Activated CD4-positive, alpha-beta T cell treated with anti-CD3 and anti-CD28 coated beads, Interleukin-2, amount 10 ng/mL, durations not matched to agents 7 days and 5 days (primary cell): ENCODE data around the gene TDRD10. TPM values are rescaled to one million over a fixed set of nuclear protein-coding genes. Genes with fewer than 3 reads are reported as not detected.
A peak's percentile ranks its signal among the peaks of the same experiment; 100 is the strongest.

Source experiments
- CTCF ChIA-PET: fragments of 350-600 bp; sonication (Branson Sonifier 250); formaldehyde crosslinking; loops from one replicate; lab custom pipeline; 2021; ENCODE audit warnings: antibody characterized with exemption; lab: Charles Lee
- POLR2A ChIA-PET: fragments of 350-600 bp; sonication (Branson Sonifier 250); formaldehyde crosslinking; loops from one replicate; lab custom pipeline; 2021; ENCODE audit warnings: antibody characterized with exemption; lab: Charles Lee
- DNase-seq: peaks from one replicate; pipeline ENCODE4 v3.0.0-alpha.2; 2020
- H3K27ac Mint-ChIP-seq: one replicate; pipeline ENCODE4 v1.8.0; 2021; ENCODE audit warnings: mild to moderate bottlenecking, moderate library complexity, mixed read lengths
- H3K27me3 Mint-ChIP-seq: one replicate; pipeline ENCODE4 v1.8.0; 2021; ENCODE audit warnings: mixed read lengths
- H3K36me3 Mint-ChIP-seq: one replicate; pipeline ENCODE4 v1.8.0; 2021; ENCODE audit warnings: low read depth, mixed read lengths
- H3K4me1 Mint-ChIP-seq: one replicate; pipeline ENCODE4 v1.8.0; 2021; ENCODE audit warnings: mixed read lengths
- H3K4me3 Mint-ChIP-seq: one replicate; pipeline ENCODE4 v1.8.0; 2021; ENCODE audit warnings: mild to moderate bottlenecking, moderate library complexity, mixed read lengths
- H3K9me3 Mint-ChIP-seq: one replicate; pipeline ENCODE4 v1.8.0; 2021; ENCODE audit warnings: mixed read lengths
- total RNA-seq, 2 experiments: library from RNA; stranded (reverse); gene quantifications; one replicate each; pipeline ENCODE4 v1.2.3, GENCODE V29; 2021

The TDRD10 gene
- total RNA-seq, 2 experiments from 2014 or later = not detected

DNA sequence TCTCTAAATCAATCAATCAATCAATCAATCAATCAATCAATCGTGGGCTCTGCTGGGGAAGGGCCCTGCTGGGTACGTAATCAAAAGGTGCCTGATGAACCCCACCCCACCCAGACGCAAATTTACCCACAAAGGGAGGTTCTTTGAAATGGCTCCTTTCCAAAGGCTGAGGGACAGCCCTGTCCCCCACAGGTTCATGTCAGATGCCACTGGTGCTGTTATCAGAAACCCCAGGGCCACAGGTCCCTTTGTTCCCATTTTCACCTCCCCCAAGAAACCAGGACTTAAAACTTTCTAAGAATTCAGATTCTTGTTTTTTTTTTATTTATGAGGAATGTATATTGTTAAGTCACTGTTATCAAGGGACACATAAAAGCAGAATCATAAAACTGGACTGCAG is 79.7 kb downstream of the TDRD10 start:
- Mint-ChIP-seq H3K4me3 (no peak overlapping the region), H3K9me3 (no peaks in the 10 kb centered on the region), H3K27me3 (no peaks in the 10 kb centered on the region), H3K4me1 (peaks cover 3% of the 10 kb centered on the region), H3K27ac (no peak overlapping the region), H3K36me3 (peaks cover 75% of the 10 kb centered on the region)
- CTCF ChIA-PET = interaction anchor here (0.5 to 1.9 kb wide), 4 partner anchors 14 to 358 kb away, joined by 3 to 6 read pairs (median 4); no protein-coding TSS in a partner anchor
- no peak for DNase-seq
- POLR2A ChIA-PET = no interaction called here

DNA sequence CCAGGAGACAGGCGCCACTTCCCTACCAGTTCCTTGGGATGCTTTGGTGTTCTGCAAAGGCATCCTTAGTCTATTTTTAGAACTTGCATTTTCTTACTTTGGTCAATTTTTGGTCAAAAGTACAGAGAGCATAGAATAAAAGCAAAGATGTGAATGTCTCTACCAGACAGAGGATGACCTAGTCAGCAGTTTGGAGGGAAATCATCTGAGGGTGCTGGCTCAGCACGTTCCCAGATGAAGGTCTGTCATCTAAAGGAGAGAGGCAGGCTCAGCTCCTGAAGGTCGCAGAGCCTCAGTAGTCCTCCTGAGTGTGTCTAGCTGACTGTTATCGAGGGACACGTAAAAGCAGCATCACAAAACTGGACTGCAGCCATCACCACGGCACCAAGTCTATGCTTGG is 80.9 kb downstream of the TDRD10 start:
- CTCF ChIA-PET = no interaction called here
- no peak for DNase-seq
- no peak overlapping the region for H3K4me3 Mint-ChIP-seq
- H3K9me3 Mint-ChIP-seq = no peaks in the 10 kb centered on the region
- H3K27ac Mint-ChIP-seq = no peak overlapping the region
- POLR2A ChIA-PET = no interaction called here
- H3K4me1 Mint-ChIP-seq = peaks cover 3% of the 10 kb centered on the region
- H3K27me3 Mint-ChIP-seq = no peaks in the 10 kb centered on the region
- H3K36me3 Mint-ChIP-seq = peaks cover 86% of the 10 kb centered on the region

DNA sequence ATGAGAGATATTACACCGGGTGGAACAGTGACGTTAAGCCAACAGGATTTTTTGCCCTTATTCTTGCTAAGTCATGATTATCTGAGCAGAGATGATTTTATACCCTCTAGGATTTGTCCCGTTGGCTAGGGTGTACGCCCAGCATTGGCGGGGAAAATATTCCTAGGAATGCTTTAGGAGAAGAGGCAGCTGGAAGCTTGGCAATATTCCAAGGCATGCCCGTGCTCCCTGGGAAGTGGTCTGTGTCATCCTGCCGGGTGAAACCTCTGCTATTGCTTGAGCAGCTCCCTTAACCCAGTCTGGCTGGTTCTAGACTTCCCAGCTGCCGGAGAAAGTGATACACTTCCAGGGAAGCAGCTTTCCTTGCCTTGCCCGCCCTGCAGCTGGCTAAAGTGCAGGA is 81.8 kb downstream of the TDRD10 start:
- DNase-seq = no peak
- no peaks in the 10 kb centered on the region for H3K9me3 Mint-ChIP-seq
- CTCF ChIA-PET = interaction anchor here (1.6 kb wide), 1 partner anchor 22 kb away, joined by 6 read pairs; no protein-coding TSS in a partner anchor
- no peaks in the 10 kb centered on the region for H3K27me3 Mint-ChIP-seq
- peaks cover 91% of the 10 kb centered on the region for H3K36me3 Mint-ChIP-seq
- H3K27ac Mint-ChIP-seq = no peak overlapping the region
- H3K4me3 Mint-ChIP-seq = no peak overlapping the region
- POLR2A ChIA-PET = interaction anchor here (0.6 kb wide), 1 partner anchor 208 kb away, joined by 3 read pairs; no protein-coding TSS in a partner anchor
- peaks cover 3% of the 10 kb centered on the region for H3K4me1 Mint-ChIP-seq

DNA sequence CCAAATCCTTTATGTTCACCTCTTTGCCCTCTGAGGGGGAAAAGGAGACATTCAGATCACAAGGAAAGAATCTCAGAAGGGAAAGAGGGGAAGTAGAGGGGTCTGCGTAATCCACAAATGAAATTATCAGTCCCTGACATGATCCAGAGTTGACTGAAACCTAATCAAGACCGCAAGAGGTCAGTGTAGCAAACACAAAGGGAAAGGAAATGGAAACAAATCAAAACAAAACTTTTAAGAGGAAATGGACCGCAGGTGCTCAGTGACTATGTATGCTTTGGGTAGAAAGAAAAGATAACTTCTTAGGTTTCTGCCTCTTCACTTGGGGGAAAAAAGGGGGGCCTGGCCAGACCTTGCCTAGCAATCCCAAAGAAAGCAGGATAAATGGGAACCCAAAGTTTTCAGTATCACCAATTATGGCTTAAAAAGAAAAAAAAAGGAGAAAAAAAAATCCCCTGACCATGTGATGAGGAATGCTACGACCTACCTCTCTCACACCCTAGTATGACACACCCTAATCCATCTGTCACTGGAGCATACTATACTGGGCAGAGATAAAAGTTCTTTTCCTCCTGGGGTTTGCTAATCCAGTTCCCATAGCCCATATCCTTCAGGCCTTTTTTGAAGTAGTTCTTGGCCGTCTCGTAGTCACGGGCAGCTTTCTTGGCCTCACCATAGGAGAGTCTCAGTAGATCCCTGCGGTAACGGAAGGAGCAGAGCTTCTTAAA is 82.4 kb downstream of the TDRD10 start:
- H3K27me3 Mint-ChIP-seq = no peaks in the 10 kb centered on the region
- no peak overlapping the region for H3K4me3 Mint-ChIP-seq
- no peak for DNase-seq
- no peak overlapping the region for H3K27ac Mint-ChIP-seq
- ChIA-PET POLR2A (no interaction called here), CTCF (interaction anchor here (0.5 to 1.6 kb wide), 2 partner anchors 21 to 158 kb away, joined by 3 to 6 read pairs; no protein-coding TSS in a partner anchor)
- H3K36me3 Mint-ChIP-seq = peaks cover 90% of the 10 kb centered on the region
- H3K4me1 Mint-ChIP-seq = peaks cover 3% of the 10 kb centered on the region
- H3K9me3 Mint-ChIP-seq = no peaks in the 10 kb centered on the region

DNA sequence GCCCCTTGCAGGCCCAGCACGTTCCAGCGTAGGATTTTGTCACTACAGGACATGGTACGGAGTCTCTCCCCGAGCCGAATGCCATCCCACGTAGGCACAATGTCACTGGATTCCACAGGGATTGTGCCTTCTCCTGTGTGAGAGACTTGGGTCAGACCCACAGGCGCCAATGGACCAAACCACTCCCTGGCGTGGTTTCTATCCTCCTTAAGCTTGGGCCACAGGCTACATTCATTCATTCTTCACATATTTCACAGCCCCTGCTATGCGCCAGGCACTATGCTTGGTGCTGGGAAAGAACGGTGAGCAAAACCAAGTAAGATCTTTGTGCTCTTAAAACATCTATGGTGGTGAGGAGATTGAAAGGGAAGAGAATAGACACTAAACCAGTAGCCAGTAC is 84.2 kb downstream of the TDRD10 start:
- no peaks in the 10 kb centered on the region for H3K9me3 Mint-ChIP-seq
- peaks cover 3% of the 10 kb centered on the region for H3K4me1 Mint-ChIP-seq
- DNase-seq = no peak
- H3K27ac Mint-ChIP-seq = no peak overlapping the region
- no peaks in the 10 kb centered on the region for H3K27me3 Mint-ChIP-seq
- H3K4me3 Mint-ChIP-seq = no peak overlapping the region
- H3K36me3 Mint-ChIP-seq = peaks cover 94% of the 10 kb centered on the region
- CTCF ChIA-PET = interaction anchor here (0.9 kb wide), 1 partner anchor 9 kb away, joined by 3 read pairs; no protein-coding TSS in a partner anchor
- POLR2A ChIA-PET = no interaction called here

DNA sequence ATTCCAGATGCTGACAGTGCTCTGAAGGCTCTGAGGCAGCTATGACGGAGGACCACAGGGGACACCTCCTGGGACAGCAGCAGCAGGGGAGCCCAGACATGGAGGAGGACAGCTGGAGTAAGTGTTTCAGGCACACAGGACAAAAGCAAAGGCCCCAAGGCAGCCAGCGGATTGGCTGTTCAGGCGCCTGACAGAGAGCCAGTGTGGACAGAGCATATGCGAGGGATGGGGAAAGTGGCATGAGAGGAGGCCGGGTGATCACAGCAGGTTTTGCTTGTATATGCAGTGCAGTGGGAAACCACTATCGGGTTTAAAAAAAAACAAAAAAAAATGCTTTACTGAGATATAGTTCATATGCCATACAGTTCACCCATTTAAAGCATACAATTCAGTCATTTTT is 84.6 kb downstream of the TDRD10 start:
- CTCF ChIA-PET = interaction anchor here (0.9 kb wide), 1 partner anchor 9 kb away, joined by 3 read pairs; no protein-coding TSS in a partner anchor
- no peaks in the 10 kb centered on the region for H3K27me3 Mint-ChIP-seq
- peaks cover 3% of the 10 kb centered on the region for H3K4me1 Mint-ChIP-seq
- no peak overlapping the region for H3K27ac Mint-ChIP-seq
- no peaks in the 10 kb centered on the region for H3K9me3 Mint-ChIP-seq
- POLR2A ChIA-PET = no interaction called here
- DNase-seq = no peak
- peaks cover 95% of the 10 kb centered on the region for H3K36me3 Mint-ChIP-seq
- H3K4me3 Mint-ChIP-seq = no peak overlapping the region

DNA sequence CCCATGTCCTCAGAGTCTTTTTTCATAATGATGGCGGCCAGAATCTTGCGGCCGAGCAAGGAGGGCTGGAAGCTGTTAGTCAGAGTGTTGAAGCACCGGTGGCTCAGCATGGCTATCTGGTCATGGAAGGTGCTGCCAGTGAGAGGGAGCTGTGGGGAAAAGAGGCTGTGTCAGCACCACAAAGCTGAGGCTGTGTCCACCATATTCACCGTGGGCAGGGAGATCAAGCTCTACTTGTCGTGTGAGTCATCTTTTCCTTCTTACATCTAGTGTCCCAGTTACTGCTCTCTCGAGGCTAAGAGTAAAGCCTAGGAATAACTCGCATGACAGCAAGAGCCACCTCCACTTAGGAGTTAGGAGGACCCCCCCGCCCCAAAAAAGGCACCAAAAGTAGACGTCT is 87.8 kb downstream of the TDRD10 start:
- no peak overlapping the region for H3K27ac Mint-ChIP-seq
- H3K27me3 Mint-ChIP-seq = no peaks in the 10 kb centered on the region
- no peak overlapping the region for H3K4me3 Mint-ChIP-seq
- CTCF ChIA-PET = interaction anchor here (0.7 to 2.7 kb wide), 3 partner anchors 12 to 16 kb away, joined by 3 to 12 read pairs (median 4); no protein-coding TSS in a partner anchor
- no peaks in the 10 kb centered on the region for H3K9me3 Mint-ChIP-seq
- POLR2A ChIA-PET = interaction anchor here (0.7 kb wide), 1 partner anchor 9 kb away, joined by 3 read pairs; no protein-coding TSS in a partner anchor
- peaks cover 91% of the 10 kb centered on the region for H3K36me3 Mint-ChIP-seq
- no peak for DNase-seq
- peaks cover 3% of the 10 kb centered on the region for H3K4me1 Mint-ChIP-seq

DNA sequence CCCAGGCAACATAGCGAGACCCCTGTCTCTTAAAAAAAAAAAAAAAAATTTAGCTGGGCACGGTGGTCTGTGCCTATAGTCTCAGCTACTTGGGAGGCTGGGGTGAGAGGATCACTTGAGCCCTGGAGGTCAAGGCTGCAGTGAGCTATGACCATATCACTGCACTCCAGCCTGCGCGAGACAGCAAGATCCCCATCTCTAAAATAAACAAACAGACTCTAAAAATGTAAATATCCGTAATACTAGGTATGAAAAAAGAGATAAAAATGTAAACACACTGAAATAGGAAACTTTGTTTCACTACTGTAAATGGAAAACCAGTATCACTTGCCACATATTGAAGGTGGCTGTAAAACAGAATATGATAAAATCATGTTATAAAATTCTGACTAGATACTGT is 88.7 kb downstream of the TDRD10 start:
- H3K9me3 Mint-ChIP-seq = no peaks in the 10 kb centered on the region
- H3K27me3 Mint-ChIP-seq = no peaks in the 10 kb centered on the region
- H3K4me1 Mint-ChIP-seq = peaks cover 3% of the 10 kb centered on the region
- DNase-seq = no peak
- ChIA-PET POLR2A (no interaction called here), CTCF (interaction anchor here (0.6 to 1.1 kb wide), 6 partner anchors 9 to 1374 kb away, joined by 3 to 4 read pairs (median 3); no protein-coding TSS in a partner anchor)
- H3K36me3 Mint-ChIP-seq = peaks cover 86% of the 10 kb centered on the region
- H3K27ac Mint-ChIP-seq = no peak overlapping the region
- H3K4me3 Mint-ChIP-seq = no peak overlapping the region

DNA sequence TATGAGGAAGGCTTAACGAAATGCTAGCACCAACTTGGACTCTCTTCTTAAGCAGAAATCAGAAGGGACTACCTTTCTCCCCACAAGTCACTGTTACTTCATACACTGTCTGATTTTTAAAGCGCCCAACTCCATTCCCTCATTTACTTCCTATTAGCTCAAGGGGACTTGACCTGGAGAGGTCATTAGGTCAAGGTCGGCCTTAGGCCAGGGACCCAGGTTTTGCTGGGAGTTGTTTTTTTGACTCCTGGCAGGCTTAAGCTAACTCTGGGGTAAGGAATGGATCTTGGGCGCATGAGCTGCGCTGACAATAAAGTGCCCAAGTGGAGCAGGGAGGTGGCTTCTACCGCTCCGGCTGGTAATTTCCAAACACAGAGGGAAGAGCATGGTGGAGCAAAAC is 89.2 kb downstream of the TDRD10 start:
- H3K27ac Mint-ChIP-seq = no peak overlapping the region
- no peak for DNase-seq
- POLR2A ChIA-PET = no interaction called here

DNA sequence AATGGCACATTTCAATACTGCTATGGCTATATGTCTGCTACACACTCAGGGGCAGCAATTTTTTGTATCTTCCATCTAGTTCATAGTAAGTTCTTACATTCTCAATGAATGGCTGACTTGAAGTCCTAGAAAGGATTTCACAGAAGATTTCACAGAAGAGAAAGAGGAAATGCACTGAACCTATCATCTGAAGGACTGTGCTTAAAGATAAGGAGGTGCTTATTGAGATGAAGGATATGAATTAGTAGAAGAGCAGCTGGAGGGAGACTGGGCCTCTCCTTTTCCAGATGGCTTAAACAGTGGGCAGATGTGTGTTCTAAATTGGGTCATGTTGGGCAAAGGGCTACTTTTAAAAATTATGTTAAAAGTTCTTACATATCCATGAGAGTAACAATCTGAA is 91.4 kb downstream of the TDRD10 start:
- H3K27ac Mint-ChIP-seq = peak overlapping the region; percentile 2
- POLR2A ChIA-PET = no interaction called here
- peaks cover 80% of the 10 kb centered on the region for H3K36me3 Mint-ChIP-seq
- CTCF ChIA-PET = interaction anchor here (1.0 to 1.6 kb wide), 2 partner anchors 19 to 34 kb away, joined by 4 to 5 read pairs; no protein-coding TSS in a partner anchor
- DNase-seq = no peak
- H3K27me3 Mint-ChIP-seq = no peaks in the 10 kb centered on the region
- peaks cover 3% of the 10 kb centered on the region for H3K4me1 Mint-ChIP-seq
- H3K4me3 Mint-ChIP-seq = no peak overlapping the region
- no peaks in the 10 kb centered on the region for H3K9me3 Mint-ChIP-seq

More for the DNA sequence above, 89.2 kb downstream of the TDRD10 start:
- Mint-ChIP-seq H3K4me3 (no peak overlapping the region), H3K36me3 (peaks cover 85% of the 10 kb centered on the region), H3K4me1 (peaks cover 3% of the 10 kb centered on the region), H3K27me3 (no peaks in the 10 kb centered on the region), H3K9me3 (no peaks in the 10 kb centered on the region)
- CTCF ChIA-PET = interaction anchor here (0.6 to 1.1 kb wide), 6 partner anchors 8 to 1373 kb away, joined by 3 to 4 read pairs (median 3); no protein-coding TSS in a partner anchor

DNA sequence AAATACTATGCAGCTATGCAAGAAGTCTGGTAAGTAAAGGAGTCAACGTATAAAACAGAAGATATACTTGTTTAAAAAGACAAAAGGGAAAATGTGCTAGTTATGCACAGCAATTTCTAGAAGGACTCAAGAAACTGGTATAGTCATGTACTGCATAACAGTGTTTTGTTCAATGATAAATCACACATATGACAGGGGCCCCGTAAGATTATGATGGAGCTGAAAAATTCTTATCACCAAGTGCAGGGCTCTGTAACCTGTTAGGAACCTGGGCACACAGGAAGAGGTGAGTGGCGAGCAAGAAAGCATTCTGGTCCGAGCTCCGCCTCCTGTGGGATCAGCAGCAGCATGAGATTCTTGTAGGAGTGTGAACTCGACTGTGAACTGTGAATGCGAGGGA is 92.8 kb downstream of the TDRD10 start:
- Mint-ChIP-seq H3K4me1 (peaks cover 13% of the 10 kb centered on the region), H3K27me3 (no peaks in the 10 kb centered on the region), H3K27ac (no peak overlapping the region), H3K9me3 (no peaks in the 10 kb centered on the region), H3K4me3 (no peak overlapping the region), H3K36me3 (peaks cover 74% of the 10 kb centered on the region)
- DNase-seq = no peak
- ChIA-PET CTCF (interaction anchor here (0.6 to 2.3 kb wide), 10 partner anchors 9 to 452 kb away, joined by 3 to 8 read pairs (median 4); partner anchors contain the start of gene UBE2Q1), POLR2A (interaction anchor here (0.6 kb wide), 1 partner anchor 16 kb away, joined by 3 read pairs; no protein-coding TSS in a partner anchor)

DNA sequence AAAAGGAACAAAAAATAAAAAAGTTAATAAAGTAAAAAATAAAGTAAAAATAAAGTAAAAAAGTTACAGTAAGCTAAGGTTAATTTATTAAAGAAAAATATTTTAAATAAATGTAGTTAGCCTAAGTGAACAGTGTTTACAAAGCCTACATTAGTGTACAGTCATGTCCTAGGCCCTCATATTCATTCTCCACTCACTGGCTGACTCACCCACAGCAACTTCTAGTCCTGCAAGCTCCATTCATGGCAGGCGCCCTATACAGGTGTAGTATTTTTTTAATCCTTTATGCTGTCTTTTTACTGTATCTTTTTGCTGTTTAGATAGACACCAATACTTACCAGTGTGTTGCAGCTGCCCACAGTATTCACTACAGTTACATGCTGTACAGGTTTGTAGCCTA is 93.6 kb downstream of the TDRD10 start:
- CTCF ChIA-PET = interaction anchor here (1.0 to 2.3 kb wide), 7 partner anchors 8 to 37 kb away, joined by 3 to 8 read pairs (median 4); partner anchors contain the start of gene UBE2Q1
- no peak overlapping the region for H3K4me3 Mint-ChIP-seq
- H3K4me1 Mint-ChIP-seq = peaks cover 20% of the 10 kb centered on the region
- H3K27ac Mint-ChIP-seq = no peak overlapping the region
- POLR2A ChIA-PET = interaction anchor here (0.5 to 0.7 kb wide), 2 partner anchors 17 to 41 kb away, joined by 3 read pairs; no protein-coding TSS in a partner anchor
- no peaks in the 10 kb centered on the region for H3K9me3 Mint-ChIP-seq
- H3K27me3 Mint-ChIP-seq = no peaks in the 10 kb centered on the region
- H3K36me3 Mint-ChIP-seq = peaks cover 73% of the 10 kb centered on the region
- DNase-seq = no peak
